ENCODE data around the gene ATAT1. TPM values are rescaled to one million over a fixed set of nuclear protein-coding genes. Genes with fewer than 3 reads are reported as not detected.
A peak's percentile ranks its signal among the peaks of the same experiment; 100 is the strongest.
"Not testable (repeated sequence)": the region's sequence is repeated elsewhere in the genome, so short reads cannot be mapped to it uniquely, and the experiment has no call there.

ATAT1 gene
- total and polyA plus RNA-seq, 8 donors, result 8.6 to 73.0 (median 61.2) TPM

DNA sequence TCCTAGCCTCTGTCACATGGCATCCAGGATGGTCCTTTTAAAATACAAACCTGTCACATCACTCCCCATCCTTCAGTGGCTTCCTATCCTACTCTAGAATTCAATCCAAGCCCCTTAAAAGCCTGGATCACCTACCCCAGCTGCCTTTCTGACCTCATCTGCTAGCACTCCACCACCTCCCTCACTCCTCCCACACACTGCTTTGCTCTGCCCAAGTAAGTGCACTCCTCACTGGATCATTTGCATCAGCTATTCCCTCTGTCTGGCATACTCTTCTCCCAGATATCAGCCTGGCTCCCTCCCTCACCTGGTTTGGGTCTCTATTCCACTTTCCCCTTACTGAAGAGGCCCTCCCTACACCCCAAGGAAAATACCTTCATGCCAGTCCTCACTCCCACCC lies 30.8 kb downstream of the ATAT1 start:
- Histone ChIP-seq H3K4me1 (no peaks in the 10 kb centered on the region), H3K36me3 (peaks cover 5 to 100% of the 10 kb centered on the region in 2 donors), H3K27me3 (no peaks in the 10 kb centered on the region), H3K9me3 (no peaks in the 10 kb centered on the region), H3K27ac (no peak overlapping the region), H3K4me3 (no peak overlapping the region)
- TF ChIP-seq, protein P1, sequence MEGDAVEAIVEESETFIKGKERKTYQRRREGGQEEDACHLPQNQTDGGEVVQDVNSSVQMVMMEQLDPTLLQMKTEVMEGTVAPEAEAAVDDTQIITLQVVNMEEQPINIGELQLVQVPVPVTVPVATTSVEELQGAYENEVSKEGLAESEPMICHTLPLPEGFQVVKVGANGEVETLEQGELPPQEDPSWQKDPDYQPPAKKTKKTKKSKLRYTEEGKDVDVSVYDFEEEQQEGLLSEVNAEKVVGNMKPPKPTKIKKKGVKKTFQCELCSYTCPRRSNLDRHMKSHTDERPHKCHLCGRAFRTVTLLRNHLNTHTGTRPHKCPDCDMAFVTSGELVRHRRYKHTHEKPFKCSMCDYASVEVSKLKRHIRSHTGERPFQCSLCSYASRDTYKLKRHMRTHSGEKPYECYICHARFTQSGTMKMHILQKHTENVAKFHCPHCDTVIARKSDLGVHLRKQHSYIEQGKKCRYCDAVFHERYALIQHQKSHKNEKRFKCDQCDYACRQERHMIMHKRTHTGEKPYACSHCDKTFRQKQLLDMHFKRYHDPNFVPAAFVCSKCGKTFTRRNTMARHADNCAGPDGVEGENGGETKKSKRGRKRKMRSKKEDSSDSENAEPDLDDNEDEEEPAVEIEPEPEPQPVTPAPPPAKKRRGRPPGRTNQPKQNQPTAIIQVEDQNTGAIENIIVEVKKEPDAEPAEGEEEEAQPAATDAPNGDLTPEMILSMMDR (IDR thresholded peaks at IDR 0.05), result no peak
- intact Hi-C loops (cut with DNase I), result no loop called here
- no peak for DNase-seq
- ATAC-seq, result no peak

DNA sequence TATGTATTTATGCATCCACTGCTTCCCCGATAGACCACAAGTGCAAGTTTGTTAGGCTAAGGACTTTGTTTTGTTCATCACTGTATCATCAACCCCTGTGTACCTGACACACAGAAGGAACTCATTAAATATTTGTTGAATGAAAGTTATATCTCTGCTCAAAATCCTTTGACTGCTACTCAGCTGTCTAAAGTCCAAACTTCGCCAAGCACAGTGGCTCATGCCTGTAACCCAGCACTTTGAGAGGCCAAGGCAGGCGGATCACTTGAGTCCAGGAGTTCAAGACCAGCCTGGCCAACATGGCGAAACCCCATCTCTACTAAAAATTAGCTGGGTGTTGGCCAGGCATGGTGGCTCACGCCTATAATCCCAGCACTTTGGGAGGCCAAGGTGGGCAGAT lies 31.2 kb downstream of the ATAT1 start:
- H3K27me3 ChIP-seq; H3K4me1 ChIP-seq; H3K4me3 ChIP-seq; intact Hi-C loops (cut with DNase I); H3K27ac ChIP-seq; ATAC-seq; H3K9me3 ChIP-seq: not testable (repeated sequence)
- DNase-seq, result peak in 1 of 4 donors; percentile 7
- peaks cover 5 to 100% of the 10 kb centered on the region in 2 donors for H3K36me3 ChIP-seq

- intact Hi-C loops (cut with DNase I), result no loop called here
- no peak overlapping the region for H3K4me3 ChIP-seq
- TF ChIP-seq, protein P1 (IDR thresholded peaks at IDR 0.05), result no peak
- no peak overlapping the region for H3K27ac ChIP-seq
- no peaks in the 10 kb centered on the region for H3K9me3 ChIP-seq
- peaks cover 0 to 99% of the 10 kb centered on the region in 2 donors for H3K36me3 ChIP-seq
- DNase-seq, result no peak
- H3K4me1 ChIP-seq, result no peaks in the 10 kb centered on the region
- H3K27me3 ChIP-seq, result no peaks in the 10 kb centered on the region
- ATAC-seq, result no peak
These were observed 38.5 kb downstream of the ATAT1 start for GRCh38 chr6:30664994-30665767.

- not testable (repeated sequence) for ATAC-seq
These were observed 39.6 kb downstream of the ATAT1 start for GRCh38 chr6:30666300-30666699.

DNA sequence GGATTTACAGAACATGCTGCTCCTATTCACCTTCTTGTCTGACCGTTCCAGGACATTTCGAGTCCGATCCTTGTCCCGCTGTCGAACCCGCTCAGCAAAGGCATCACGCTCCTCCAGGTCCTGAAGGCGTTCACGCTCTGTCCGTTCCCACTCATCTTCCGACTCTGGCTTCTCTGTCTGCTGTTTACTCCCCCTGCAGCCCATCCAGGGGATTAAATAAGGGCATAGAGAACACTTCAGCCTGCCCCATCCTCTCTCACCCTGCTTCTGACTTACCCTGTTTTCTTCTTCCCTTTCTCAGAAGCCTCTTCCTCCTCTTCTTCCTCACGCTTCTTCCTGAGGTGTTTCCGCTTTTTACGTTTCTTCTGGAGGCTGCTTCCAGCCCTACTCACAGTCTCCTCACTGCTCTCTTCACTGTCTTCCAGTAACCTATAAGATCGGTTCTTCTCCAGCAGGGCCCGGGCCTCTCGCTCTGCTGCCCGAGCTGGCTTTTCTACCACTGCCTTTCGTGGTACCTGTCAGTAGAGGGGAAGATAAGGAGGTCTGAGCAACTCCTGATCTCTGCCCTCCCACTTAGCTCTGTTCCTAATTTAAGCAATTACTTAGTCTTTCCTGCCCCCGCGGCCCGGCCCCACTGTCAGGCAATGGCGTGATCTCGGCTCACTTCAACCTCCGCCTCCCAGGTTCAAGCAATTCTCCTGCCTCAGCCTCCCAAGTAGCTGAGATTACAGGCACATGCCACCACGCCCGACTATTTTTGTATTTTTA lies 44.3 kb downstream of the ATAT1 start:
- no peak overlapping the region for H3K27ac ChIP-seq
- H3K4me3 ChIP-seq, result no peak overlapping the region

More at GRCh38 chr6:30666300-30666699, 39.6 kb downstream of the ATAT1 start:
- H3K27ac ChIP-seq; DNase-seq; H3K4me1 ChIP-seq; H3K9me3 ChIP-seq; H3K27me3 ChIP-seq; H3K4me3 ChIP-seq; intact Hi-C loops (cut with DNase I): not testable (repeated sequence)
- peaks cover 0 to 96% of the 10 kb centered on the region in 2 donors for H3K36me3 ChIP-seq

More for the DNA sequence above, 44.3 kb downstream of the ATAT1 start:
- H3K36me3 ChIP-seq, result peaks cover 0 to 53% of the 10 kb centered on the region in 2 donors
- H3K27me3 ChIP-seq, result no peaks in the 10 kb centered on the region
- H3K4me1 ChIP-seq, result peaks cover 10 to 30% of the 10 kb centered on the region in 2 donors
- TF ChIP-seq, protein P1 (IDR thresholded peaks at IDR 0.05), result no peak
- intact Hi-C loops (cut with DNase I), result no loop called here
- DNase-seq (no peak), ATAC-seq (no peak)
- H3K9me3 ChIP-seq, result no peaks in the 10 kb centered on the region

Data from left lung (tissue), 10 donors.